ENCODE results near the gene LCORL.

Gene LCORL

DNA sequence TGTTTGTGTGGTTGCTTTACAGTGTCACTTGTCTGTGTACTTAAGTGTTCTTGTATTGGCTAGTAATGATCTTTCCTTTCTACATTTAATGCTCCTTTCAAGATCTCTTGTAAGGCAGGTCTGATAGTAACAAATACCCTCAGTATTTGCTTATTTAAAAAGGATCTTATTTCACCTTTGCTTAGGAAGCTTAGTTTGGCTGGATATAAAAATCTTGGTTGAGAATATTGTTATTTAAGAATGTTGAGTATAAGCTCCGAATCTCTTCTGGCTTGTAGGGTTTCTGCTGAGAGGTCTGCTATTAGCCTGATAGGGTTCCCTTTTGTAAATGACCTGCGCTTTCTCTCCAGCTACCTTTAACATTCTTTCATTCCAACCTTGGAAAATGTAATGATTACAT is 35.7 kb downstream of the LCORL start:
- H3K27ac Mint-ChIP-seq, result no peak overlapping the region
- no peaks in the 10 kb centered on the region for H3K4me1 Mint-ChIP-seq (ENCODE audit: low read depth)
- peaks cover 58% of the 10 kb centered on the region for H3K9me3 Mint-ChIP-seq
- no peak overlapping the region for H3K4me3 Mint-ChIP-seq
- H3K27me3 Mint-ChIP-seq (ENCODE audit: low read depth), result no peaks in the 10 kb centered on the region
- H3K36me3 Mint-ChIP-seq (ENCODE audit: low read depth), result peaks cover 4% of the 10 kb centered on the region

DNA sequence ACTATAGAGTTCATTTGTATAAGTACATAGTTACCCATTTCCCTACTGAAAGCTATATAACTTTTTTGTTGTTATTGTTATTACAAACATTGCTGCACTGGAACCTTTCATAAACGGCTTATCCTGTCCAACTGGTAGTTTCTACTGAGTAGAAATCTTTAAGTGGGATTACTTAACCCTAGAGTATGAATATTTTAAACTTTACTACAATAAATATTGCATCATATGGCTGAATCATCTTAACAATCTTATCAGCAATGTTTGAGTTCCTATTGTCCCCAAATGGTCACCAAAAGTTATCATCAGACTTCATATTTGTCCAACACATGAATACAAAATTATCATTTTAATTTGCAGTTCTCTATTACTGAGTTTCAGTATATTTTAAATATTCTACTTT is 40.5 kb downstream of the LCORL start:
- Mint-ChIP-seq H3K36me3 (ENCODE audit: low read depth) (no peaks in the 10 kb centered on the region), H3K27ac (no peak overlapping the region), H3K27me3 (ENCODE audit: low read depth) (no peaks in the 10 kb centered on the region), H3K4me3 (no peak overlapping the region), H3K4me1 (ENCODE audit: low read depth) (no peaks in the 10 kb centered on the region), H3K9me3 (peaks cover 40% of the 10 kb centered on the region)

DNA sequence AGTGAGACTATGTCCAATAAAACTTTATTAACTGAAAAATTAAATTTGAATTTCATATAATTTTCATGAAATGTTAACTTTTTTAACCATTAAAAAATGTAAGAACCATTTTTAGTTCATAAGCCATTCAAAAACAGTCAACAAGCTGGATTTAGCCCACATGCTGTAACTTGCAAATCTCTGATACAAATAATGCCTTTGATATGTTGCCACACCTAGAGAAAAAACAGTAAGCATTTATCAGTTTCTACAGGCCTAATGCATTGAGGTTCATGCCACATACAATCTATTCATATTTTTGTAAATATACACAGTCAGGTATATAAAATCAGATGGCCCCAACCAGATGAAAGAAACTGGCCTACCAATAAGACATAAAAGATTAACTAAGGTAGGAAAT is 52.8 kb downstream of the LCORL start:
- Mint-ChIP-seq H3K4me1 (ENCODE audit: low read depth) (no peaks in the 10 kb centered on the region), H3K27me3 (ENCODE audit: low read depth) (no peaks in the 10 kb centered on the region), H3K9me3 (no peaks in the 10 kb centered on the region), H3K4me3 (no peak overlapping the region), H3K27ac (no peak overlapping the region), H3K36me3 (ENCODE audit: low read depth) (no peaks in the 10 kb centered on the region)

DNA sequence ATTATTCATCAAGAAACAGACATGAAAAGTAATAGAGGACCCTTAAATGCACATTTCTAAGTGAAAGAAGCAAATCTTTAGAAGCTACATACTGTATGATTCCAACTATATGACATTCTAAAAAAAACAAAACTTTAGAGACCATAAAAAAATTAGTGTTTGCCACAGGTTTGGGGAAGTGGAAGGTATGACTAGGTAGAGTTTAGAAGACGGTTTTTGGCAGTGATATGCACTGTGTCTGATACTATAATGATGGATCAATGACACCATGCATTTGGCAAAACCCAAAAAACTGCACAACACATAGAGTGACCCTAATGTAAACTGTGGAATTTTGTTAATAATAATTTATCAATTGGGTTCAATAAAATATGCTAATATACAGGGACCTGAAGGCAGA is 54.5 kb downstream of the LCORL start:
- no peaks in the 10 kb centered on the region for H3K9me3 Mint-ChIP-seq

DNA sequence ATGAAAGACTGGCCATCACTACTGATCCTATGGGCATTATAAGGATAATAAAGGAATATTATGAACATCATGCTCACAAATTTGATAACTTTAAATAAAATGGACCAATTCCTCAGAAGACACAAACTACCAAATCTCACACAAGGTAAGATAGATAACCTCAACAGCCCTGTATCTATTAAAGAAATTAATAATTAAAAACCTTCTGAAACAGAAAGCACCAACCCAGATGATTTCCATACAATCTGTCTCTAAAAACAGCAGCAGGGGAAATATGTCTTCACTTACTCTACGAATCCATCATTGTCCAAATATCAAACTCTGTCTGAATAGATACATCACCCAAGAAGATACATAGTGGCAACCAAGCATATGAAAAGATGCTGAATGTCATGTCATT is 55.2 kb downstream of the LCORL start:
- no peak overlapping the region for H3K27ac Mint-ChIP-seq
- H3K4me1 Mint-ChIP-seq (ENCODE audit: low read depth), result no peaks in the 10 kb centered on the region
- no peak overlapping the region for H3K4me3 Mint-ChIP-seq
- no peaks in the 10 kb centered on the region for H3K27me3 Mint-ChIP-seq (ENCODE audit: low read depth)
- no peaks in the 10 kb centered on the region for H3K36me3 Mint-ChIP-seq (ENCODE audit: low read depth)
- no peaks in the 10 kb centered on the region for H3K9me3 Mint-ChIP-seq

More for the DNA sequence above, 54.5 kb downstream of the LCORL start:
- H3K27ac Mint-ChIP-seq, result no peak overlapping the region
- H3K4me3 Mint-ChIP-seq, result no peak overlapping the region
- no peaks in the 10 kb centered on the region for H3K36me3 Mint-ChIP-seq (ENCODE audit: low read depth)
- no peaks in the 10 kb centered on the region for H3K27me3 Mint-ChIP-seq (ENCODE audit: low read depth)
- no peaks in the 10 kb centered on the region for H3K4me1 Mint-ChIP-seq (ENCODE audit: low read depth)

DNA sequence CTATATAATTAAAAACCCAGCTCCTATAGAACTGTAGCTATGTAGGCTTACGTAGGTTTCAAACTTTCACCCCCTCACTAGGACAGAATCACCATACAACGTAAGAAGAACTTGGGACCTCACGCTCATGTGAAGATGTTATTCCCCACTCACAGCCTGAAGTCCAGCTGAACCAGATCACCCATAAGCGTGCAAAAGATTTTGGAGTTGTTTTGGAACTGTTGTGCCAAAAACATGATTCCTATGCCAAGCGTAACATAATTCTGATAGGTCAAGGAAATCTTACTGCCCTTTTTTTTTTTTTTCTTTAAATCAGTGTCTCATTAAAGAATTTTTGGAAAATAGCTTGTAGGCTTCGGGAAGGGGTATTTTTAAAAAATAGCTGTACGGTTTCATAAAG is 57.0 kb downstream of the LCORL start:
- Mint-ChIP-seq H3K27ac (no peak overlapping the region), H3K4me1 (ENCODE audit: low read depth) (no peaks in the 10 kb centered on the region), H3K36me3 (ENCODE audit: low read depth) (no peaks in the 10 kb centered on the region), H3K9me3 (no peaks in the 10 kb centered on the region), H3K4me3 (no peak overlapping the region), H3K27me3 (ENCODE audit: low read depth) (no peaks in the 10 kb centered on the region)

DNA sequence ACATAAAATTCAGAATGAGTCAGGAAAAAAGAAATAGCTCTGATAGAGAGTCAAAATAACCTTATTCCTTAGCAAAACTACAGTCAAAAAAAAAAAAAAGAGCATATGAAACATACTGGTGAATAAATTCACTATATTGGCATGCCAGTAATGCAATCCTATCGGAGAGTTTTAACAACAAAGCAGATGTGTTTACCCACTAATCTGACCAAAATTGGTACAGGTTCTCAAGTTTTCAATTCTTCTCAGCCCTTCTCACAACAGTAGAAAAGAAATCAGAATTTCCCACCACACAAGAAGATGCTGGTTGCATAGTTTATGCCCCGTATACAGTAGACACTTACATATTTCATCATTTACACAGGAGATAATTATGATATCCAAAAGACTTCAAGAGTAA is 59.4 kb downstream of the LCORL start:
- H3K4me3 Mint-ChIP-seq, result no peak overlapping the region
- H3K36me3 Mint-ChIP-seq (ENCODE audit: low read depth), result no peaks in the 10 kb centered on the region
- no peaks in the 10 kb centered on the region for H3K4me1 Mint-ChIP-seq (ENCODE audit: low read depth)
- no peaks in the 10 kb centered on the region for H3K27me3 Mint-ChIP-seq (ENCODE audit: low read depth)
- H3K9me3 Mint-ChIP-seq, result no peaks in the 10 kb centered on the region
- no peak overlapping the region for H3K27ac Mint-ChIP-seq

DNA sequence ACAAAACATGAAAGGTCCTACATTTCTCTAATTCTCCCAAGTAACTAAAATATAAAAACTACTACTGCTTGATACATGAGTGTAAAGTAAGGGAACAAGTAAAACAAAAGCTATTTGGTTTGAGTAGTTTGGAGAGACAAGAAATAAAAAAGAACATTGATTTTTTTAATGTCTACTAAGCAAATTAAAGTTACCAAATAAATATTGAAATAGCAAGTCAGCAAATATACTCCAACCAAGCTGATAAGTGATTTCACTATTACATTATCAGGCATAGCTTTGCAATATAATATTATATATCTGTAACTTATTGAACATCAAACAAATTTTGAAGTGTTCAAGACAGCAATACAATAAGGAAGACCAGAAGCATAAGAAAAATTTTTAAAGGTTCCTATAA is 60.3 kb downstream of the LCORL start:
- Mint-ChIP-seq H3K27me3 (ENCODE audit: low read depth) (no peaks in the 10 kb centered on the region), H3K36me3 (ENCODE audit: low read depth) (peaks cover 4% of the 10 kb centered on the region), H3K4me1 (ENCODE audit: low read depth) (no peaks in the 10 kb centered on the region), H3K27ac (no peak overlapping the region), H3K9me3 (no peaks in the 10 kb centered on the region), H3K4me3 (no peak overlapping the region)

DNA sequence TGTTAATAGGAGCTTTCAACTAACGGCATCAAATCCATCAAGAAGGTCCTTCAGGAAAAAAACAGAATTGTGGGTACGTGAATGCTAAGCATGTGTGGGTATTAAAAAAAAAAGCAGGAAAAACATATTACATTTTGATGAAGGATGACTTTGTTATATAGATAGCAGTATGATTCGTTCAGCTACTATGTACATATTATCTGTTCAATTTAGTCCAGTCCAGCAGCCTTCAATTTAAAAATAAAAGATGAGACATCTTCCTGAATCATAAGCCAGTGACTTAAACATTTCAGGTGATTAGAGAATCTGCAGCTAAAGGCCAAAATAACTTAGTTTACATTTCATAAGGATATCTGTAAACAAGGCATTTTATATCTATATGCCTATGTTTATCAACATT is 63.4 kb downstream of the LCORL start:
- no peaks in the 10 kb centered on the region for H3K27me3 Mint-ChIP-seq (ENCODE audit: low read depth)
- H3K4me3 Mint-ChIP-seq, result no peak overlapping the region
- H3K36me3 Mint-ChIP-seq (ENCODE audit: low read depth), result peaks cover 9% of the 10 kb centered on the region
- H3K27ac Mint-ChIP-seq, result no peak overlapping the region
- H3K4me1 Mint-ChIP-seq (ENCODE audit: low read depth), result no peaks in the 10 kb centered on the region
- no peaks in the 10 kb centered on the region for H3K9me3 Mint-ChIP-seq

DNA sequence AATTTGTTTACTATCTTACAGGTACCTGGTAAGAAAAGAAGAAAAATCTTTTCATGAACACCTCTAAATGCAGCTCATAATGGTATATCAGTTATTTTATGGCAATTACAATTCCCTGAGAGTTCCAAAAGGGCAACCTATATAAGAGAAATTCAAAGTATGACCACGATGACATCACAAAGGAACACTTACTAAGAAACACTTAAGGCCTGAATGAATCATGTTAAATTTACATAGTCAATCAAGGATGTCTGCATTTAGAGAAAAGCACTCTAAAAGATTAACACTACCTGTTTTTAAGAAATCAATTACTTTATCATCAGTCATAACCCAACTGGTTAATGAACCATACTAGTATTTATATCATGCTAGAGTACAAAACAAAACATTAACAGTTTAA is 63.9 kb downstream of the LCORL start:
- Mint-ChIP-seq H3K9me3 (no peaks in the 10 kb centered on the region), H3K27ac (no peak overlapping the region), H3K4me1 (ENCODE audit: low read depth) (no peaks in the 10 kb centered on the region), H3K27me3 (ENCODE audit: low read depth) (no peaks in the 10 kb centered on the region), H3K36me3 (ENCODE audit: low read depth) (peaks cover 9% of the 10 kb centered on the region), H3K4me3 (no peak overlapping the region)

DNA sequence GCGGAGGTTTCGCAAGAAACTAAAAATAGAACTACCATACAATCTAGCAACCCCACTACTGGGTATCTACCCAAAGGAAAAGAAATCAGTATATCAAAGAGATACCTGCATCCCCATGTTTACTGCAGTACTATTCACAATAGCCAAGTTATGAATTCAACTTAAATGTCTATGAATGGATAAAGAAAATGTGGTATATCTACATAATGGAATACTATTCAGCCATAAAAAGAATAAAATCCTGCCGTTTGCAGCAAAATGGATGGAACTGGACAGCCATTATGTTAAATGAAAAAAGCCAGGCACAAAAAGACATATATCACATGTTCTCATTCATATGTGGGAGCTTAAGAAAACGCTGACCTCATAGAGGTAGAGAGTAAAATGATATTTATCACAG is 65.3 kb downstream of the LCORL start:
- Mint-ChIP-seq H3K27ac (no peak overlapping the region), H3K36me3 (ENCODE audit: low read depth) (peaks cover 9% of the 10 kb centered on the region), H3K27me3 (ENCODE audit: low read depth) (no peaks in the 10 kb centered on the region), H3K9me3 (no peaks in the 10 kb centered on the region), H3K4me1 (ENCODE audit: low read depth) (no peaks in the 10 kb centered on the region), H3K4me3 (no peak overlapping the region)

DNA sequence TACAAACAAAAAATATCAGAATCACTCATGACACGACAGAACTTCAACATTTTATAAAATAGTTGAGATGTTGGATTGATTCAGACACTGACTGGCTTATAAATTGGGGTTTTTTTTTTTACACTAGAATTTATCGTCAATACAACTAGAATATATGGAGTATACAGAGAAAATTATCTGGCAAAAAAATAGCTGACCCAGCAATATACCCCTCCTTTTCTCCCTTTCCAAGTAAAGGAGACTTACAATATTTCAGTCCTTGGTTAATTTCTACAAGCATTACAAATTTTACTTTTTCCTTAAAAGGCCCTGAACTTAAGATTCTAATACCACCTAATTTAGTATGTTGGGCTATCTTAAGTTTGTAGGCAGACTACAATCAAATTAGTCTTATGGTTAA is 76.3 kb downstream of the LCORL start:
- Mint-ChIP-seq H3K27me3 (ENCODE audit: low read depth) (no peaks in the 10 kb centered on the region), H3K9me3 (no peaks in the 10 kb centered on the region), H3K4me3 (no peak overlapping the region), H3K36me3 (ENCODE audit: low read depth) (no peaks in the 10 kb centered on the region), H3K4me1 (ENCODE audit: low read depth) (no peaks in the 10 kb centered on the region), H3K27ac (no peak overlapping the region)

DNA sequence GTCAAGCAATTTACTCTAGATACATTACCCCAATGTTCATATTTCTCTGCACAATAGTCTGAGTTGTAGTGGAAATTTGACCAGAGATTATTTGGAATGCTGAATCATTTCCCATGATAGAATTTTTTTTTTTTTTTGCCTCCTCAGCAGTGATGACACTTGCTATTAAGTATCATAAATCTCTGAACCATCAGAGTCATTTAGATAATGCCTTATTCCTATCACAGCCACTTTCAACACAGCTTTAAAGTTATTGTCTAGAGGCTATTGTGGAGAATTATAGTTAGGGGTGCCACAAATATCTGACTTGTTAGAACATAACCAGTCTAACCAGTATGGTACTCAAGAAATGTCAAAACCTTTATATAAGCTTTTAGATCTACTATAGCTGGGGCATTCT is 79.8 kb downstream of the LCORL start:
- no peak overlapping the region for H3K27ac Mint-ChIP-seq
- H3K36me3 Mint-ChIP-seq (ENCODE audit: low read depth), result no peaks in the 10 kb centered on the region
- H3K4me1 Mint-ChIP-seq (ENCODE audit: low read depth), result no peaks in the 10 kb centered on the region
- H3K27me3 Mint-ChIP-seq (ENCODE audit: low read depth), result no peaks in the 10 kb centered on the region
- H3K9me3 Mint-ChIP-seq, result no peaks in the 10 kb centered on the region
- H3K4me3 Mint-ChIP-seq, result no peak overlapping the region

DNA sequence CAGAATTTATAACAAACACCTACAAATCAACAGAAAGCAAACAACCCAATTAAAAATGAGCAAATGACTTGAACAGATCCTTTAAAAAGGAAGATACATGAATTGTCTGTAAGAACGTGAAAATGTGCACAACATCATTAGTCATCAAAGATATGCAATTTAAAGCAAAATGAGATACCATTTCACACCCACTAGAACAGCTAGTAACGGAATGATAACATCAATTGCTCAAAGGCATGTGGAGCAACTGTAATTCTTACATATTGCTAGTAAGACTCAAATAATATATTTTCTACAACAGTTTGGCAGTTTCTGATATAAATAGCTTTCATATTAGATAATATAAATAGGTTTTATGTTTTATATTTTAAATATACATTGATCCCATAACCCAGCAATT is 82.5 kb downstream of the LCORL start:
- Mint-ChIP-seq H3K36me3 (ENCODE audit: low read depth) (no peaks in the 10 kb centered on the region), H3K9me3 (no peaks in the 10 kb centered on the region), H3K27ac (no peak overlapping the region), H3K4me1 (ENCODE audit: low read depth) (no peaks in the 10 kb centered on the region), H3K27me3 (ENCODE audit: low read depth) (no peaks in the 10 kb centered on the region), H3K4me3 (no peak overlapping the region)

DNA sequence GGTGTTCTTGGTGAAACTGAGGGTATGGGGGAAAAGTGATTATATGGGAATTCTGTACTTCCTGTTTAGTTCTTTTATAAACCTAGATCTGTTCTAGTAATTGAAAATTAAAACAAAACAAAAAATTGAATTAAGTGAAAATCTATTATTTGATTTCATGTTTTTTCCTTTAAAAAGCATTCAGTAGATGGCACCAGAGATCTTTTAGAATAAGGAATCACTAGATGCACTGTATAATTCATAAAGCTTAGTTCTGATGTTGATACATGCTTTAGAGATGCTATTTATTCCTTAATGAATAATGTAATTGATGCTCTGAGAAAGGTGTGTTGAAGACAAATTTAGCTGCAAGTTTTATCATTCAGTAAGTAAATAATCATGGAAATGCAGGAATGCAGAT is 87.3 kb downstream of the LCORL start:
- Mint-ChIP-seq H3K27me3 (ENCODE audit: low read depth) (no peaks in the 10 kb centered on the region), H3K9me3 (peaks cover 8% of the 10 kb centered on the region), H3K27ac (no peak overlapping the region), H3K4me1 (ENCODE audit: low read depth) (no peaks in the 10 kb centered on the region), H3K36me3 (ENCODE audit: low read depth) (no peaks in the 10 kb centered on the region), H3K4me3 (no peak overlapping the region)

DNA sequence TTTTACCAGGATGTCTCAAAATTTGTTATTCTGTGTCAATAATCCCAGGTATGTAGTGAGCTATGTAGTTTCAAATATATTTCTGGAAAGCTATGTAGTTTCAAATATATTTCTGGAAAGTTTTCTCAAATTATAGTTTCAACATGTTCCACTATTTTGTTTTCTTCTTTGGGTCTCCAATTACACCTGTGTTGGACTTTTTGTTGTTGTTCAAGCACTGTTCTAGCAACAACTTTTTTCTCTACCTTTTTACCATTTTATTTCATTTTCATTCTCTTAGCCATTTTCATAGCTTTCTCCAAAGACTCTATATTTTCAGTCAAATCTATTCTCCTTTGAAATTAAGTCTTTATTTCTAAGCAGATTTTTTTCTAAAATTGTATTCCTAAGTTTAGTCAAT is 88.4 kb downstream of the LCORL start:
- Mint-ChIP-seq H3K27me3 (ENCODE audit: low read depth) (no peaks in the 10 kb centered on the region), H3K27ac (no peak overlapping the region), H3K4me3 (no peak overlapping the region), H3K9me3 (peaks cover 8% of the 10 kb centered on the region), H3K4me1 (ENCODE audit: low read depth) (no peaks in the 10 kb centered on the region), H3K36me3 (ENCODE audit: low read depth) (no peaks in the 10 kb centered on the region)

Measured in T-helper 1 cell treated with Interleukin-12 subunit alpha and Interleukin-12 subunit beta and Interleukin-4 antibody, amounts not matched to agents 30 μg/mL and 1 μg/mL, for 36 hours (primary cell).